ENCODE data around the gene MYO3B.

DNA sequence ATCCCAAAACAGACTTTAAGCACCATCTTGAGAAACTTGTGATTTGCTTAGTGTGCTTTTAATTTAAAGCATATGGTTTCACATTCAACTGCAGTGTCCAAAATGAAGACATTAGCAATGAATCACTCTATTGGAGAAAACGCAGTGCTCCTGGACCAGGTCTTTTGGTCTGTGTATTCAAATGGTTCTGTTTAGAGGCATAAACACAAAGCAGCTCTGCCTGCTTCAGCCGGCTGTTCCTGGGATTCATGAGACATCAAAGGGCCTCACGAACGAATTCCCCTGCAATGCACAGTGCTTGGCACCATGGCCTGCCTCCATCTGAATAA lies 420.1 kb downstream of the MYO3B start:
- TF ChIP-seq EZH2 (IDR thresholded peaks at IDR 0.05; ENCODE audit: insufficient read depth, poor library complexity, severe bottlenecking) (no peak), EZH2phosphoT487 (IDR thresholded peaks at IDR 0.05; ENCODE audit: insufficient read depth, low read depth) (no peak)

Measured in GM23248 (cell line).